CD4-positive, alpha-beta T cell treated with Interleukin-6 at 100 ng/mL for 8 hours (primary cell): ENCODE results near the gene HDAC7.

Experiments
- DNase-seq: peaks from one replicate; pipeline ENCODE4 v3.0.0-alpha.2; 2020; ENCODE audit warnings: mixed read lengths, low spot score

HDAC7 gene

GRCh38 chr12:47746073-47746472 is 73.6 kb downstream of the HDAC7 start:
- DNase-seq = no peak

- no peak for DNase-seq
Measured at GRCh38 chr12:47745485-47746041, 74.1 kb downstream of the HDAC7 start.

GRCh38 chr12:47744778-47745436 is 74.8 kb downstream of the HDAC7 start:
- DNase-seq = no peak

GRCh38 chr12:47744005-47744651 is 75.6 kb downstream of the HDAC7 start:
- DNase-seq = peak; percentile 70

GRCh38 chr12:47743311-47743860 is 76.3 kb downstream of the HDAC7 start:
- no peak for DNase-seq

GRCh38 chr12:47742253-47742825 is 77.4 kb downstream of the HDAC7 start:
- peak; percentile 62 for DNase-seq

- peak; percentile 79 for DNase-seq
Measured at GRCh38 chr12:47741340-47741703, 78.4 kb downstream of the HDAC7 start.

- peak; percentile 15 for DNase-seq
Measured at GRCh38 chr12:47740606-47741339, 78.9 kb downstream of the HDAC7 start.

- DNase-seq = no peak
Measured at GRCh38 chr12:47739979-47740378, 79.7 kb downstream of the HDAC7 start.

GRCh38 chr12:47739297-47739696 is 80.4 kb downstream of the HDAC7 start:
- no peak for DNase-seq

- no peak for DNase-seq
Measured at GRCh38 chr12:47737936-47738594, 81.6 kb downstream of the HDAC7 start.

- DNase-seq = no peak
Measured at GRCh38 chr12:47736877-47737676, 82.6 kb downstream of the HDAC7 start.

- no peak for DNase-seq
Measured at GRCh38 chr12:47736216-47736615, 83.5 kb downstream of the HDAC7 start.

- DNase-seq = no peak
Measured at GRCh38 chr12:47735649-47736048, 84.1 kb downstream of the HDAC7 start.

GRCh38 chr12:47734725-47735480 is 84.8 kb downstream of the HDAC7 start:
- DNase-seq = no peak

- no peak for DNase-seq
Measured at GRCh38 chr12:47733142-47733541, 86.6 kb downstream of the HDAC7 start.
